Measurements from ENCODE around the gene POU3F3. TPM values are rescaled to one million over a fixed set of nuclear protein-coding genes. Genes with fewer than 3 reads are reported as not detected.

Gene POU3F3
- total RNA-seq, 1 donor from 2014 or later = 0.54 TPM

- Mint-ChIP-seq H3K4me1 (ENCODE audit: low read depth, unreplicated experiment) (no peaks in the 10 kb centered on the region), H3K9me3 (ENCODE audit: unreplicated experiment) (no peaks in the 10 kb centered on the region), H3K27me3 (ENCODE audit: unreplicated experiment) (peaks cover 4% of the 10 kb centered on the region), H3K36me3 (ENCODE audit: unreplicated experiment) (no peaks in the 10 kb centered on the region), H3K27ac (ENCODE audit: unreplicated experiment) (no peak overlapping the region), H3K4me3 (ENCODE audit: unreplicated experiment) (no peak overlapping the region)
- no peak for DNase-seq
- no peak for TF ChIP-seq CTCF (IDR thresholded peaks at IDR 0.05; ENCODE audit: partially characterized antibody, unreplicated experiment)
Measured at GRCh38 chr2:104818264-104818663, 35.7 kb upstream of the POU3F3 start.

GRCh38 chr2:104820126-104820525, 33.8 kb upstream of the POU3F3 start:
- Mint-ChIP-seq H3K27ac (ENCODE audit: unreplicated experiment) (no peak overlapping the region), H3K9me3 (ENCODE audit: unreplicated experiment) (peaks cover 2% of the 10 kb centered on the region), H3K36me3 (ENCODE audit: unreplicated experiment) (peaks cover 8% of the 10 kb centered on the region), H3K4me1 (ENCODE audit: low read depth, unreplicated experiment) (no peaks in the 10 kb centered on the region), H3K4me3 (ENCODE audit: unreplicated experiment) (no peak overlapping the region), H3K27me3 (ENCODE audit: unreplicated experiment) (peaks cover 6% of the 10 kb centered on the region)
- no peak for DNase-seq
- no peak for TF ChIP-seq CTCF (IDR thresholded peaks at IDR 0.05; ENCODE audit: partially characterized antibody, unreplicated experiment)

- no peak for TF ChIP-seq CTCF (IDR thresholded peaks at IDR 0.05; ENCODE audit: partially characterized antibody, unreplicated experiment)
- peaks cover 4% of the 10 kb centered on the region for H3K27me3 Mint-ChIP-seq (ENCODE audit: unreplicated experiment)
- H3K9me3 Mint-ChIP-seq (ENCODE audit: unreplicated experiment) = peaks cover 2% of the 10 kb centered on the region
- no peaks in the 10 kb centered on the region for H3K4me1 Mint-ChIP-seq (ENCODE audit: low read depth, unreplicated experiment)
- no peak overlapping the region for H3K4me3 Mint-ChIP-seq (ENCODE audit: unreplicated experiment)
- peaks cover 8% of the 10 kb centered on the region for H3K36me3 Mint-ChIP-seq (ENCODE audit: unreplicated experiment)
- no peak overlapping the region for H3K27ac Mint-ChIP-seq (ENCODE audit: unreplicated experiment)
- DNase-seq = no peak
Measured at GRCh38 chr2:104825124-104825865, 28.6 kb upstream of the POU3F3 start.

GRCh38 chr2:104826016-104826415, 27.9 kb upstream of the POU3F3 start:
- no peak for DNase-seq
- Mint-ChIP-seq H3K9me3 (ENCODE audit: unreplicated experiment) (peaks cover 2% of the 10 kb centered on the region), H3K4me1 (ENCODE audit: low read depth, unreplicated experiment) (no peaks in the 10 kb centered on the region), H3K4me3 (ENCODE audit: unreplicated experiment) (no peak overlapping the region), H3K36me3 (ENCODE audit: unreplicated experiment) (peaks cover 8% of the 10 kb centered on the region), H3K27ac (ENCODE audit: unreplicated experiment) (no peak overlapping the region), H3K27me3 (ENCODE audit: unreplicated experiment) (peaks cover 4% of the 10 kb centered on the region)
- TF ChIP-seq CTCF (IDR thresholded peaks at IDR 0.05; ENCODE audit: partially characterized antibody, unreplicated experiment) = no peak

- Mint-ChIP-seq H3K4me3 (ENCODE audit: unreplicated experiment) (no peak overlapping the region), H3K9me3 (ENCODE audit: unreplicated experiment) (no peaks in the 10 kb centered on the region), H3K27ac (ENCODE audit: unreplicated experiment) (no peak overlapping the region), H3K27me3 (ENCODE audit: unreplicated experiment) (no peaks in the 10 kb centered on the region), H3K36me3 (ENCODE audit: unreplicated experiment) (no peaks in the 10 kb centered on the region), H3K4me1 (ENCODE audit: low read depth, unreplicated experiment) (no peaks in the 10 kb centered on the region)
- no peak for DNase-seq
- TF ChIP-seq CTCF (IDR thresholded peaks at IDR 0.05; ENCODE audit: partially characterized antibody, unreplicated experiment) = no peak
Measured at GRCh38 chr2:104831742-104832141, 22.2 kb upstream of the POU3F3 start.
